Lower leg skin (tissue), 4 donors: ENCODE measurements around the gene PARM1. TPM values are rescaled to one million over a fixed set of nuclear protein-coding genes. Genes with fewer than 3 reads are reported as not detected.

Source experiments
- DNase-seq, 2 donors: peaks; one replicate each; pipeline ENCODE4 v3.0.0-alpha.2; 2019; ENCODE audit warnings: low spot score in 2 of 2
- H3K4me3 ChIP-seq: fragments of 200-600 bp; sonication (generic); 2 replicates; pipeline ENCODE4 v1.5.1; 2017; ENCODE audit warnings: mild to moderate bottlenecking, low read depth; ENCODE audit not compliant: poor library complexity, severe bottlenecking
- CTCF ChIP-seq, 3 donors: fragments of 450-650 bp; IDR thresholded peaks; one replicate each; pipeline ENCODE4 v1.5.1; 2016; ENCODE audit warnings: antibody characterized with exemption in 3 of 3, mild to moderate bottlenecking in 3 of 3, moderate library complexity in 2 of 3
- POLR2A ChIP-seq, 2 donors: fragments of 450-650 bp; IDR thresholded peaks; one replicate each; pipeline ENCODE4 v1.6.1; 2016 to 2017; ENCODE audit warnings: antibody characterized with exemption in 2 of 2, mild to moderate bottlenecking in 1 of 2, moderate library complexity in 1 of 2
- WGBS, 2 donors: methylation state at CpG; one replicate each; pipeline ENCODE4 v1.1.5; 2018; 5-methylcytosine and 5-hydroxymethylcytosine counted together
- intact Hi-C: fragments of 100-400 bp; cut with DNase I; formaldehyde crosslinking; loops from one replicate; pipeline ENCODE4 v1.15.0; 2023; ENCODE audit warnings: low total_unique reads
- total RNA-seq, 4 donors: library from RNA; depleted of rRNA; stranded (reverse); fragments of >200 nt; gene quantifications; one replicate each; pipeline ENCODE4 v1.1.0, GENCODE V29; 2016

Gene PARM1
- total RNA-seq, 4 donors from 2014 or later = 7.1 to 28.0 (median 10.9) TPM

- intact Hi-C loops = no loop called here
- no peak for DNase-seq
- TF ChIP-seq POLR2A (IDR thresholded peaks at IDR 0.05) (no peak), CTCF (IDR thresholded peaks at IDR 0.05) (no peak)
- 79 to 90% methylated on average over 4 of the region's 4 CpGs for WGBS, 2 donors
- no peak overlapping the region for H3K4me3 ChIP-seq
Measured at GRCh38 chr4:74893171-74893570, 39.7 kb upstream of the PARM1 start.

- H3K4me3 ChIP-seq = no peak overlapping the region
- 75 to 80% methylated on average over 3 of the region's 3 CpGs for WGBS, 2 donors
- intact Hi-C loops = no loop called here
- TF ChIP-seq CTCF (IDR thresholded peaks at IDR 0.05) (no peak), POLR2A (IDR thresholded peaks at IDR 0.05) (no peak)
- no peak for DNase-seq
Measured at GRCh38 chr4:74896595-74896994, 36.3 kb upstream of the PARM1 start.

- H3K4me3 ChIP-seq = no peak overlapping the region
- no peak for DNase-seq
- no peak for TF ChIP-seq CTCF (IDR thresholded peaks at IDR 0.05)
- no peak for TF ChIP-seq POLR2A (IDR thresholded peaks at IDR 0.05)
- WGBS, 2 donors = 59 to 61% methylated on average over 2 of the region's 2 CpGs
- intact Hi-C loops = no loop called here
Measured at GRCh38 chr4:74897386-74897785, 35.5 kb upstream of the PARM1 start.

- no peak for DNase-seq
- intact Hi-C loops = no loop called here
Measured at GRCh38 chr4:74900862-74901261, 32.1 kb upstream of the PARM1 start.

GRCh38 chr4:74904509-74905065 is 28.3 kb upstream of the PARM1 start:
- intact Hi-C loops = no loop called here
- TF ChIP-seq CTCF (IDR thresholded peaks at IDR 0.05) (no peak), POLR2A (IDR thresholded peaks at IDR 0.05) (no peak)
- 61 to 67% methylated on average over 3 of the region's 3 CpGs for WGBS, 2 donors
- DNase-seq = no peak
- H3K4me3 ChIP-seq = no peak overlapping the region

More at GRCh38 chr4:74900862-74901261, 32.1 kb upstream of the PARM1 start:
- no peak overlapping the region for H3K4me3 ChIP-seq
- TF ChIP-seq CTCF (IDR thresholded peaks at IDR 0.05) (no peak), POLR2A (IDR thresholded peaks at IDR 0.05) (no peak)
- WGBS, 2 donors = 75 to 81% methylated on average over 2 of the region's 2 CpGs

GRCh38 chr4:74906771-74907170 is 26.1 kb upstream of the PARM1 start:
- intact Hi-C loops = no loop called here
- 61 to 71% methylated on average over 2 of the region's 2 CpGs for WGBS, 2 donors
- TF ChIP-seq CTCF (IDR thresholded peaks at IDR 0.05) (no peak), POLR2A (IDR thresholded peaks at IDR 0.05) (no peak)
- DNase-seq = no peak
- no peak overlapping the region for H3K4me3 ChIP-seq
